ENCODE data around the gene KCND1.

KCND1 gene

GRCh38 chrX:48974033-48974432 lies 2.4 kb upstream of the KCND1 start:
- DNase-seq, result no peak

- DNase-seq, result peak; percentile 5 to 41
Observed at GRCh38 chrX:48972220-48973164, 848 bp upstream of the KCND1 start.

DNA sequence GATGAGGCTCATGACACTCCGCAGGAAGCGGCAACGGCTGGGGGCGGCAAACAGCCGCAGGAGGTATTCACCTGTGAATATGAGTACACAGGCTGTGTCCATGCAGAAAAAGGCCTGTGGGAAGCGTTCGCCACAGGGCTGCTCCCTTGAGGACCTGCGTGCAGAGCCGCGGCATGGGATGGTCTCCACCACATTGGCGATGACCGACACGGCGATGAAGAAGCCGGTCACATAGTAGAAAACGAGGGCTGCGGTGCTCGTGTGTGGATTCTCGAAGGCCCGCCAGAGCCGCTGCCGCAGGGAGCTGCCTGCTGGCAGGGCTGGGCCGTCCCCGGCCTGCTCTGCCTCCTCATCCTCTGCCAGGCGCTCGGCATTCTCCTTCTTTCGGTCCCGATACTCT lies 2.2 kb downstream of the KCND1 start:
- no peak for DNase-seq

GRCh38 chrX:48968377-48968776 lies 3.3 kb downstream of the KCND1 start:
- DNase-seq, result no peak

DNA sequence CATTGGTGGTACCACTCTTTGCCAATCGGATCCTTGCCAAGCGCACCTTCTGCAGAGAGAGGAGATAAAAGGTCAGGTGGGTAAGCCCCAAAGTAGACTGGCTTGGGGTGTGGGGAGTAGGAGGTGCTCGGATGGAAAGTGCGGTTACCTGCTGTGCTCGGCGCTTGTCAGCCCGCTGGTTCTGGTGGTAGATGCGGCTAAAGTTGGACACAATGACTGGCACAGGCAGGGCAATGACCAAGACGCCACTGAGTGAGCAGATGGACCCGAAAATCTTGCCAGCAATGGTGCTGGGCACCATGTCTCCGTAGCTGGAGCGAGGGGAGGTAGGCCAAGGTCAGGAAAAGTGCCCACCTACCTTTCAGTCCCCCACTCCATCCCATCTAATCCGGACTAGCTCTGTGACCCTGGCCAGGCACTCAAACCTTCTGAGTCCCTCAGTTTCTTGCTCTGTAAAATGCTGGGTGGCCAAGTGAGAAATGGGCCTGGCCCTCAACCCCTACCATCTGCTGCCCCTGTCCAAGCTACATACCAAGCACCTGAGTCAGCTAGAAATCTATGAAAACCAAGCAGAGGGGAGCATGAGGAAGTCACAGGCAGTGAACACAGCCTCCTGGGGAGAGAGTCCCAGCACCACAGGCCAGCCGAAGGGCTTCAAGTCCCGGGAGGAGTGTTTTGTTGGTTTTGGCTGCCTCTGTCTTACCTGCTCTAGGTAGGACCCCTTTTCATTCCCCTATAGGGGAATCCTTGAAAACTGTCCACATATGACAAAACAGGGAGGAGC lies 4.7 kb downstream of the KCND1 start:
- no peak for DNase-seq

DNA sequence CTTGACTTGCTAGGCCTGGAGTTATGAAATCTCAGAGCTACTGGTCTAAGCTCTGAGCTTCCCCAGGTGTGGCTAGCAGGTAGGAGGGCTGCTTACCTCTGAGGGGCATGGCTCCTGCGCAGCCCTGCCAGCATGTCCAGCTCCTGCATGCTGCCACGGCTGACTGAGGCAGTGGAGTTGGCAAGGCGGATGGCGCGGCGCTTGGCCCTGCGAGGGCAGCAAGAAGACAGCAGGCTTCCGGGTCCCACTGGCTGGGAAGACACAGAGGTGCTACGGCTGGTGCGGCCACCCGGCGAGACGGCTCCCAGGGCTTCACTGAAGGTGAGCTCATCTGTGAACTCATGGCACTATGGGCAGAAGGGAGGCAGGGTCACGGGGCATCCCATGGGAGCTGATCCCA lies 5.7 kb downstream of the KCND1 start:
- no peak for DNase-seq

DNA sequence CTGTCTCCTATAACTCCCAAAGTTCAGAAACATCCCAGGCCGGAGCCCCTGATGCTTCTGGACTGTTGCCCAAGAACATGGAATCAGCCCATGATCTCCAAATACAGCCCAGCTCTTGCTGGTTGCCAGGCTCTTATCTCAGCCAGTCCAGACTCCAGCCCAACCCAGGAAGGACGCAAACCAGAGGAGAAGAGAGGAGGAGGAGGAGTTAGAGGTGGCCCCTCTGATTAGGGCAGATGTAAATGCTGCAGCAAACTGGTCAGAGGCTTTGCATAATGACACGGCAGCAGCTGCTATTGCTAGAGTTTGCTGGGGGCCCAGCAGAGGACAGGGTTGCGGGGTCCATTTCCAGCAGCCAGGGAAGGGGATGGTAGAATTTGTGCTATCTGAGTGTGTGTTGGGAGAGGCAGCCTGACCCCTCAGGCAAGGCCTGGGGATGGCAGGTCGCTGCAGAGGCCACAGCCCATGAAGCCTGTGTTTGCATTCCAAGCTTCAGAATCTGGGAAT lies 10.0 kb downstream of the KCND1 start:
- DNase-seq, result no peak

GRCh38 chrX:48960291-48960690 lies 11.4 kb downstream of the KCND1 start:
- DNase-seq, result peak; percentile 33 to 37

DNA sequence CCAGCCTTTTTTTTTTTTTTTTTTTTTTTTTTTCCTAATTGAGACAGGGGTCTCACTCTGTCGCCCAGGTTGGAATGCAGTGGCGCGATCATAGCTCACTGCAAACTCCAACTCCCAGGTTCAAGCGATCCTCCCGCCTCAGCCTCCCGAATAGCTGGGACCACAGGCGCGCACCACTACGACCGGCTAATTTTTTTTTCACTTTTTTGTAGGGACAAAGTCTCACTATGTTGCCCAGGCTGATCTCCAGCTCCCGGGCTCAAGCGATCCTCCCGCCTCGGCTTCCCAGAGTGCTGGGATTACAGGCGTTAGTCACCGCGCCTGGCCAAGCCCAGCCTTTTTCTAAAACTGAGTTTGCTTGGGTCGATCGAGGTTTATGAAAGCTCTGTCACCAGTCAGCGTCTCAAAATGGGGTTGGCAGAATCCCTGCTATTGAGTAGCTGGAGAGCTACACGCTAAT lies 13.0 kb downstream of the KCND1 start:
- no peak for DNase-seq

DNA sequence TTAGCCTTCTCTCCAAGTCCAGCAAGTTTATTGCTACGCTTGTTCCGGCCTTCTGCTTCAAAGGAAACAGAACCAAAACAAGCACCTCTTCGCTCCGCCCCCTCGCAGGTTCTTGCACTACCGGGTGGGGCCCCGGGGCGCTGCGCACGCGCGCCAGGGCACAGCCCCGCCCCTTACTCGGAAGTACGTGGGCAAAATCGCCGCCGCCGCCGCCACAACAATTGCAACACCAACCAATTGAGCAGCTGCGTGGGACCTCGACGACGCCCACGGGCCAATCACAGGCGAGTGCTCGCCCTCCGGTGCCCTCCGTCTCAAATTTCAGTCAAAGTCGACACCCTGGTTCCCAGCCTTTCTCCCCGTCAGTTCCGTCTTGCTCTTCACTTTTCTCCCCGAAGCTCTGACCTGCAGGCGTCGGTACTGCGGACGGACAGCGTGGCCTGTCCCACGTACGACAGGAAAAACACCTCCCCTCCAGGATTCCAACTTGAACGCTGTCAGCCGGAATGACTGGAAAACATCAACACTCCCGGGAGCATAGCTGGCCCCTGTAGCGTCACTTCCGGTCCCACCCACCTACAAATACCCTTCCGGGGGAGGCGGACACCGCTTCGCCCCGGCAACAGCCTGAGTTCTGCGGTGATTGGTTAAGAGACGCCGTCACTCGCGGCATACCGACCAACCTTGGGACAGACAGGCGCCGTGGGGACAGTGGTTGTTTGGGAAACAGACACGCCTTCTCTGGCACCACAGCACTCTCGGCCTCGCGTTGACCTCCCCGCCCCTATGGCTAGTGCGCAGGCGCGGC lies 13.6 kb downstream of the KCND1 start:
- peak; percentile 90 to 93 for DNase-seq

GRCh38 chrX:48957477-48957826 lies 14.2 kb downstream of the KCND1 start, which contains the start of gene OTUD5:
TSS of gene OTUD5 (minus strand) at chrX:48957607. CDS start at chrX:48957570, 37 bp downstream.
- peak; percentile 40 to 50 for DNase-seq

GRCh38 chrX:48956728-48957414 lies 14.8 kb downstream of the KCND1 start:
- peak in 1 of 2 donors; percentile 26 for DNase-seq

DNA sequence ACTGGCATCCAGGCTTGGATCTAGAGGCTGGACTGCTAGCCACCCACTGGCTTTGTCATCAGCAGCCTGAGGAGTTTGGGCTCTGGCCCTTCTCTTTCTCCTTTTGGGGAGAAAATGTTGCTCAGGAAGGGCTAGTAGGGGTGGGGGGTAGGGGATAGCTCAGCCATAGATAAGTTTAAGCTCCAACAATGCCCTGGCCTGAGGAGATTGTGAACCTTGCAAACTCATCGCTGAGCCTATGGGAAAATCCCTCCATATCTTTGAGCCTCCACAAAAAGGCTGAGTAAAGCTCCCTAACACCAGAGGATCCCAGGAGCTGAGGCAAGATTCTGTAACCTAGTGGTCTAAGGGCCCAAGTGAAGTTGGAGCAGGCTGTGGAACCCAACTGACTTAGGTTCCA lies 23.1 kb downstream of the KCND1 start:
- no peak for DNase-seq

- DNase-seq, result peak in 1 of 2 donors; percentile 49
Observed at GRCh38 chrX:48945517-48946348, 25.9 kb downstream of the KCND1 start.

- no peak for DNase-seq
Observed at GRCh38 chrX:48942895-48943294, 28.7 kb downstream of the KCND1 start.

DNA sequence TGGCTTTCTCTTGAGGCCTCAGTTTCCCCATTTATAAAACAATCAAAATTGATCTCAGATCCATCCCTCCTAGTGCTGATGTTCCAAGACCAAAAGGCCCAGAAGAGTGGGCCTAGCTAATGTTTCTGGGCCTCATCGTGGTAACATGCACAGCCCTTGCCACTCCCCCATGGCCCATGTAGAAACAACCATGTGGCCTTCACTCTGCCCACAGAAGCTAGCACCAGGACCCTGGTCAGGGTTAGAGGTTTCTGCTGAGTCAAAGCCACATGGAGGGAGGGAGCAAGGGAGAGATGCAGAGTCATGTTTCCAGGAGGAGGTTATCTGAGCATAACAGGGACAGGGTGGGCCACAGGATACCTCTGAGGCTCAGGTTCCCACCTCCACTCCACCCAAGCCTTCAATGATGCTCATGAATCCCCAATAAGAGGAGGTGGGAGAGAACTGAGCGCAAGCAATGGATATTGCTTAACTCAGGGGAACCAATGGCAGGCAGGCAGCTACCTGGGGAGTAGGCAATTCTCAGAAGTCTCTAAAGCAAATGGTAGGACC lies 31.2 kb downstream of the KCND1 start:
- no peak for DNase-seq

- no peak for DNase-seq
Observed at GRCh38 chrX:48939524-48940228, 32.0 kb downstream of the KCND1 start.

DNA sequence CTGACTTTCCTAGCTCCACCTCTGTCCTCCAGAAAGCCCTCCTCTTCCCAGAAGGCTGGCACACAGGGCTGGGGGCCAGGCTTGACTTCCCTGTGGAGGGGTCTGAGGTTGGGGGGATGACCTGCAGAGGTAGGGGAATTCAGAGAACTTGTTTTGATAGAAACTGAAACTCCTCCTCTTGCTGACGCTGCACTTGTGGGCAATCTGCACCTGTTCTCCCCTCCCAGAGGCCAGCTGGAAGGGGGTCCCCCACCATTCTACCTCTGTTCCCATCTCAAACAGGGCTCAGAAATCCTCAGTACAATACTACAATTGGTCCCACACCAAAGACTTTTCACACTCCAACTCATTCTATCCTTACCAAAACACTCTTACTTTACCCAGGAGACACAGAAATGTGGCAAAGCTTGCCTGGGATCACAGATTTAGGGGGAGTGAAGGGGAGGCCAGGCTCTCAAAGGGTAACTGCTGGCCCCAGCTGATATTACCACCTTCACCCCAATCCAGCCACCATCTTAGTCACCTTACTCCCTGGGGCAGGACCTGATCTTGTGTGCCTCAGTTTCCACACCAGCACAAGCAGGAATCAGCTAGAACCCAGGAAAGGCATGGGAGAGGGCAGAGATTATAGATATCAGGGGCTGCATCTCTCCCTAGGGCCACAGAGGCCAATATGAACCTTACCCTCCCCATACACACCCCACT lies 32.8 kb downstream of the KCND1 start:
- DNase-seq, result no peak

Data from inflammatory macrophage treated with lipopolysaccharide for 1 hour (primary cell).